NCI-H748 treated with DMSO at 0.1 percent for 48 hours (cell line): ENCODE measurements around the gene AKIRIN1.
A peak's percentile ranks its signal among the peaks of the same experiment; 100 is the strongest.
"Not testable (repeated sequence)": the region's sequence is repeated elsewhere in the genome, so short reads cannot be mapped to it uniquely, and the experiment has no call there.

Experiments
- DNase-seq: peaks from one replicate; lab custom pipeline; 2025; lab: John Stamatoyannopoulos, UW

Gene AKIRIN1

GRCh38 chr1:38997034-38997900 is 6.2 kb downstream of the AKIRIN1 start:
- no peak for DNase-seq

DNA sequence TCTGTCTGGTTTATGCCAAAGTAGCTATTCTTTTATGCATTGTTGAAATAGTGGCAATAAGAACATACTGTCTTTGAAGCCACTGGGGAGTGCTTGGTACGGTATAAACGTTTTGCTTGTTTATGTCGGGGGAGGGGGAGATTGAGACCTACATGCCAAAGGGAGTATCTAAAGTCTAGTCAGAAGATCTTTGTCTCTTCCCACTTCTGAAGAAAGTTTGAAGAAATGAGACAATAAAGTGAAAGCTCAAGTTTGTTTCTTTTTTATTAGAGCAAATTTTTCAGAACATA is 6.8 kb downstream of the AKIRIN1 start:
- no peak for DNase-seq

- DNase-seq = no peak
These were observed 10.7 kb downstream of the AKIRIN1 start for GRCh38 chr1:39001516-39002421.

GRCh38 chr1:39003281-39003680 is 12.2 kb downstream of the AKIRIN1 start:
- DNase-seq = no peak

GRCh38 chr1:39003794-39004193 is 12.7 kb downstream of the AKIRIN1 start:
- DNase-seq = no peak

GRCh38 chr1:39006287-39006686 is 15.2 kb downstream of the AKIRIN1 start:
- DNase-seq = no peak

- no peak for DNase-seq
These were observed 15.9 kb downstream of the AKIRIN1 start for GRCh38 chr1:39006726-39007645.

GRCh38 chr1:39014956-39015355 is 23.9 kb downstream of the AKIRIN1 start:
- DNase-seq = not testable (repeated sequence)

- no peak for DNase-seq
These were observed 25.6 kb downstream of the AKIRIN1 start for GRCh38 chr1:39016604-39017171.

DNA sequence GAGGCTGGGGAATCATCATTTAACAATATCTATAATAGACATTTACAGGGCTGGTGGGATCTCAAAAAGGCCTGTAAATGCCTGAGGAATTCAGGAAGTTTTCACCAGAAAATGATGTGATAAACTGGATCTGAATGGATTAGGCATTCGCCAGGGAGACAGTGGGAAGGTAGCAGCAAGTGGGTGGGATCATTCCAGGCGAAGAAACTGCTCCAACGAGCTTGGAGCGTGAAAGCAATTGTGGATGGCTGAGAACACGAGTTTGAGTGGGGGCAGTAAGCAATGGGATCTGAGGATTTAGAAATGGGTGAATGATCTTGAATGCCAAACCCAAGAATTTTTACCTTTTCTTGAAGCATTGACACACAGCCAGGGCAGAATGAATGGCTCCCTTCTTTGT is 26.2 kb downstream of the AKIRIN1 start:
- DNase-seq = no peak

GRCh38 chr1:39020494-39020893 is 29.4 kb downstream of the AKIRIN1 start:
- not testable (repeated sequence) for DNase-seq

DNA sequence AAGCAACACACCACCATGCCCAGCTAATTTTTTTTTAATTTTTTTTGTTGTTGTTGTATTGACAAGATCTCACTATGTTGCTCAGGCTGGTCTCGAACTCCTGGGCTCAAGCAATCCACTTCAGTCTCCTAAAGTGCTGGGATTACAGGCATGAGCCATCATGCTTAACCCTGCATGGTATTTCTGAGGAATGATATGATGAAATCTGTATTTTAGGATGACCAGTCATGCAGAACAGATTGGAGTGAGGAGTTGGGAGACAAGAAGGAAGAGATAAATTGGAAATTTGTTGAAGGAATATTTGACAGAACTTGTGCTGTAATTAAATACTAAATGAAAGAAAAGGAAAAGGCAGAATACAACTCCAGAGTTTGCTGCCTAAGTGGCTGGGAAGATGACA is 30.4 kb downstream of the AKIRIN1 start:
- DNase-seq = no peak

- DNase-seq = no peak
These were observed 32.1 kb downstream of the AKIRIN1 start for GRCh38 chr1:39023140-39023539.

- peak; percentile 52 for DNase-seq
These were observed 35.2 kb downstream of the AKIRIN1 start, which contains the start of gene NDUFS5 for GRCh38 chr1:39026051-39026865. TSS of gene NDUFS5 (plus strand) at chr1:39026350. CDS start at chr1:39028725, 2,375 bp downstream.

DNA sequence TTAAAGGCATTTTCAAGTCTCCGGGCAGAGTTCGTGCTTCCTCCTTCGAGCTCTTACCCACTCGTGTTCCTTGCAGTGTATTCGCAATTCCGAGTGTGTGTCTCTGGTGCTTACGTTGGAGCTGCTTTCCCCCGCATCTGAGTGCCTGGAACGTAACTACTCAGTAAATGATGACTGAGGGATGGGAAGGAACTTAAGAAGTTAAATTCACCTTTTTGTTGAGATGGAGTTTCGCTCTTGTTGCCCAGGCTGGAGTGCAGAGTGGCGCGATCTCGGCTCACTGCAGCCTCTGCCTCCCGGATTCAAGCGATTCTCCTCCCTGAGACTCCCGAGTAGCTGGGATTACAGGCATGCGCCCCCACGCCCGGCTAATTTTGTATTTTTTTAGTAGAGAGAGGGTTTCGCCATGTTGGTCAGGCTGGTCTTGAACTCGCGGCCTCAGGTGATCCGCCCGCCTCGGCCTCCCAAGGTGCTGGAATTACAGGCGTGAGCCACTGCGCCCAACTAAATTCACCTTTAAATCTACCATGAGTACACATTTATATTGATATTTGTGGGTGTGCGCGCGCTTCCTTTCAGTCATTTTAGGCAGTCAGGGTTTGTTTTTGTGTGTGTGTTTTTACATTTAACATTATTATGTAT is 35.9 kb downstream of the AKIRIN1 start:
- DNase-seq = no peak

DNA sequence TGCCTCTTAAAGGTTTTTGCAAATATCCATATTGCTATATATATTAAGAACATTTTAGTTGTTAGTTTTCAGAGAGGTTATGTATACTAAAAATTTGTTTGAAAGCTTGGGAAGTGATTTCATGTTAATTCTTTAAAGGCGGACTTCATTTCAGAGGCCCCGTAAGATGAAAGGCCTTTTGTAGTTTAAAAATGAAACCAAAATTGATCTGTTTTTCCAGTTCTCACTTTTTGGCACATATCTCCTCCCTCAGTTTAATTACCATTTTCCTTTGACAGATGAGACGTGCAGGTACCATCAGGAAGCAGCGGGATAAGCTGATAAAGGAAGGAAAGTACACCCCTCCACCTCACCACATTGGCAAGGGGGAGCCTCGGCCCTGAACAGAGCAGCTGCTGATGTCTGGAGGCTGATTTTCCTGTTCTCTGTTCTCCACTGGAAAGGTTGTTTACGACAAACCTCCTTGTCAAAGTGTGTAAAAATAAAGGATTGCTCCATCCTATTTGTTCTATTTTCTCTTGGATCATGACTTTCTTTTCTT is 43.1 kb downstream of the AKIRIN1 start:
- DNase-seq = no peak

GRCh38 chr1:39036678-39037077 is 45.6 kb downstream of the AKIRIN1 start:
- no peak for DNase-seq

- DNase-seq = no peak
These were observed 52.4 kb downstream of the AKIRIN1 start for GRCh38 chr1:39043513-39043912.

GRCh38 chr1:39044762-39045161 is 53.7 kb downstream of the AKIRIN1 start:
- DNase-seq = no peak

GRCh38 chr1:39045231-39045630 is 54.2 kb downstream of the AKIRIN1 start:
- no peak for DNase-seq
